ENCODE data around the gene PLA2G4C. TPM values are rescaled to one million over a fixed set of nuclear protein-coding genes. Genes with fewer than 3 reads are reported as not detected.
A peak's percentile ranks its signal among the peaks of the same experiment; 100 is the strongest.

Gene PLA2G4C
- total RNA-seq, 1 donor from 2014 or later: 104 TPM

DNA sequence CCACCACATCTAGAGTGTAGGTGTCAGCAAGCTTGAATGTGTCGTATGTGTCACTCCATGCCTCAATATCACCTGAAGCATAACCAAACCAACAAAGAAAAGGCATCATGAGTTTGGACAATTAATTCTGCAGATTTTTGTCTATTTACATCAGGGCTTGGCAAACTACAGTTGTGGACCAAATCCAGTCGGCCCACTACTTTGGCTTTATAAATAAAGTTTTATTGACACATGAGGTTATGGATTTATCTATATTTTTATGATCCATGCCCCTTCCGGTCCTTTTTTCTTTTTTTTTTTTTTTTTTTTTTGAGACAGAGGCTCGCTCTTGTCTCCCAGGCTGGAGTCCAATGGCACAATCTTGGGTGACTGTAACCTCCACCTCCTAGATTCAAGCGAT lies 57.5 kb downstream of the PLA2G4C start:
- DNase-seq: no peak

DNA sequence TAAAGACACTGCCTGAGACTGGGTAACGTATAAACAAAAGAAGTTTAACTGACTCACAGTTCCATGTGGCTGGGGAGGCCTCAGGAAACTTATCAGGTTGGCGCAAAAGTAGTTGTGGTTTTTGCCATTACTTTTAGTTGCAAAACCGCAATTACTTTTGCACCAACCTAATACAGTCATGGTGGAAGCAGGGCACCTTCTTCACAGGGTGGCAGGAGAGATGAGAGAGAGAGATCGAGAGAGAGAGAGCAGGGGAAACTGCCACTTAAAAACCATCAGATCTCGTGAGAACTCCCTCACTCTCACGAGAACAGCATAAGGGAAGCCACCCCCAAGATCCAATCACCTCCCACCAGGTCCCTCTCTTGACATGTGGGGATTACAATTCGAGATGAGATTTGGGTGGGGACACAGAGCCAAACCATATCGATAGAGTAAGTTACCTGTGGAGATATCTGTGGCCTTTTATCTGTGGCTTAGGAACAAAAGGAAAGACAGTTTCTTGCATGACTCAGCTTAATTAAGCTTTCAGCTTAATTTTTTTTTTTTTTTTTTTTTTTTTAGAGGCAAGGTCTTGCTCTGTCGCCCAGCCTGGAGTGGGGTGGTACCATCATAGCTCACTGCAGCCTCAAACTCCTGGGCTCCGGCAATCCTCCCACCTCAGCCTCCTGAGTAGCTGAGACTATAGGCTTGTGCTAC lies 59.1 kb downstream of the PLA2G4C start:
- DNase-seq: no peak

DNA sequence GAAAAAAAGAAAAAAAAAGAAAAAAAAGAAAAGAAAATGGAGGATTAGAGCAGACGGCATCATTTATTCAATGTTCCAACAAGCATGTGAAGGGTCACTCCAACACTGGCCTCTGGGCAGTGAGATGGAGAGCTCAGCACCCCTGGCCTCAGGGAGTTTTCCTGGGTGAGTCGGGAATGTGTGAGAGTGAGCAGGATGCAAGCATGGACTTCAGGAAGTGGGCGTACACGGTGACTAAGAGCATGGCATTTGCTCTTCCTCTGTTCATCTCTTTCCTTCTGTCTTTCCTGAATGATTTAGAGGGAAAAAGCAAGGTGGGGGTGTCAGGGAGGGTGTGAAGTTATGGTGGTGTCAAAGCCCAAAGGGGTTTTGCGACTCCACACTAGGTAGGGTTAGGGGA lies 66.1 kb downstream of the PLA2G4C start:
- DNase-seq: no peak

DNA sequence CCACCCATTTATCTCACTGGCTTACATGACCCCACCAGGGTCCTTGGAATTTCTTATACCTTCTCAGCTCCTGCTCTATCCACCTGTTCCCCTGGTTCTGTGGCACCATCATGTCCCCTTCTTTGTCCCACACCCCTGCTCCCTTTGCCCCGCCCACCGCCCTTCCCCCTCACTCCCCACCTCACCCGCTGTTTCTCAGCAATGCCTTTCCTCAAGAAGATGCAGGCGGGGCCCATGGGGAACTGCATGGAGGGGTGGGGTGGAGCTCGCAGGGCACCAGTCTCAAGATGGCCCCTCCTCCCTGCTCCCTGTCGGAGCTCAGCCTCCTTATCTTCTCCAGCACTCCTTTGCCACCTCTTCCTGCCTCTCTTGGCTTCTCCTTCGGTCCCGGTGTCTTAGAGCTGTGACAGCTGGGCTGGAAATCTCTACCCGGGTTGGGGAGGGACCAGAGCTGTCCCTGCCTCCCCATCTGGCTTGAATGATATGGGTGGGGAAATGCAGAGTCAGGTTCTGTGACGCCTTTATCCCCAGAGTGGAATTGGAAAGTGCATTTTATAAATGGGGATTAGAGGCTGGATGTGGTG lies 66.8 kb downstream of the PLA2G4C start, which contains the start of gene CABP5:
TSS of gene CABP5 (minus strand) at position 405 of the 584 bp plus-strand sequence. CDS start at position 248, 157 bp downstream.
- DNase-seq: no peak

DNA sequence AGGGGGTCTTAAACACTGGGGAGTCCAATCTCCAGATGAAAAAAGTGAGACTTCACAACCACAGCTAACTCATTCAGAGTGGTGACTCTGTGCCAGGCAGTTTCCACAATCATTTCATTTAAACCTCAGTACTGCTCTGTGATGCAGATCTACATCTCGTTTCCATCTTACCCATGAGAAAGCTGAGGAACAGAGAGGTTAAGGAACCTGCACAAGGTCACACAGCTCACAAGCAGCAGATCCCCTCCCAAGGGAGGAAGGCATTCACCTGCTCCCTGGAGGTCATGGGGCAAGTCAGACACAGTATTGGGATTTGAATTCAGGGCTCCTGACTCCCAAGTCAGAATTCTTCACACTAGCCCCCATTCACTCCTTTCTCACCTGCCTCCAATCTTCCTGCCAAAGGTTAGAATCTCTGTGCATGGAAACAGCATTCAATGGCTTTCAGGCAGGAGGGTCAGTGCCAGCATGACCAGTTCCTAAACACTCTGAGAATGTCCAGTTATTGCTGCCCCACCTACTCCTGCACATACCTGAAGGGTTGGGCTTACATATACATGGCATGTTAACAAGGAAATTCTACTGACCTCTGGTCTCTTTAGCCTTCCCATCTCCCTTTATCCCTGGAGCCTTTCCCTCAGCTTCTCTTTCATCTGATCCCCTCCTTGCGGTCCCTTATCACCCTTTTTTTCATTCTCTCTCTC lies 68.6 kb downstream of the PLA2G4C start:
- DNase-seq: no peak

DNA sequence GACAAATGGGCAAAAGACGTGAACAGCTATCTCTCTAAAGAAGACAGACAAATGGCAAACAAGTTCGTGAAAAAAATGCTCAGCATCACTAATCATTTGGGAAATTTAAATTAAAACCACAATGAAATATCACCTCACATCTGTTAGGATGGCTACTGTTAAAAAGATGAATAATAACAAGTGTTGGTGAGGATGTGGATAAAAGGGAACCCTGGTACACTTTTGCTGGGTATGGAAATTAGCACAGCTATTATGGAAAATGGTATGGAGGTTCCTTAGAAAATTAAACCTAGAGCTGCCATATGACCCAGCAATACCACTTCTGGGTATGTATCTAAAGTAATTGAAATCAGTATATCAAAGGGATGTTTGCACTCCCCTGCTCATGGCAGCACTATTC lies 73.9 kb downstream of the PLA2G4C start:
- no peak for DNase-seq

DNA sequence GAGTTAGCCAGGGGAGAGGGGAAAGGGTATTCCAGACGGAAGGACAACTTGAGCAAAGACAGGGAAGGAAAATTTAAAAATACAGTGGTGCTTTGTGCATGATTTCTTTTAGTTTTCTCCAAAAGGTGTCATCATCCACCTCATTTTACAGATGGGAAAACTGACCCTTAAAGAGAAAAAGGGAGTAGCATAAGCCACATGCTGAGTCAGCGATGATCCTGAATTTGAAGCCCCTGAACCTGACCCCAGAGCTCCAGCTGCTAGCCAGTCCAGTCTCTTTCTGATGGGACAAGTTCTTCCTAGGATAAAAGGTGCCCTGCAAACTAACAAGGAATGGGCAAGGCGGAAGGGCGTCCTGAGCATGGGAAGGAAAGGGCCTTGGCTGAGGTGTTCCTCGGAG lies 77.0 kb downstream of the PLA2G4C start:
- DNase-seq: no peak

DNA sequence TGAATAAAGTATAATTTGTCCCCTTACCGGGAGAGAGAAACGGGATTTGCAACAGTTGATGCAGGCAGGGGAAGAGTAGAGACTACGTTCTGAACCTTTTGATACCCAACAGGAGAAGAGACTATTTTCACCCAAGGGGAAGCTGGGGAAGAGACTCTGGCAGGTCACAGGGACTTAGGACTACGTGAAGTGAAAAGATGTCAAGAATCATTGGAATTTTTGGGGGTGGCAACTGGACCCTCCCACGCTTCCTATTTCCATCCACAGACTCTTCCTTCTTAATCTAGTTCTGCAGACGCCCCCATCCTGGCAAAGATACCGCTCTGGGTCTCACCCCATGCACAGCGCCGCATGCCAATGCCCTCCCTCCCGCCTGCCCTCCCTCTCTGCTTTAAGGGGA lies 80.5 kb downstream of the PLA2G4C start:
- no peak for DNase-seq

DNA sequence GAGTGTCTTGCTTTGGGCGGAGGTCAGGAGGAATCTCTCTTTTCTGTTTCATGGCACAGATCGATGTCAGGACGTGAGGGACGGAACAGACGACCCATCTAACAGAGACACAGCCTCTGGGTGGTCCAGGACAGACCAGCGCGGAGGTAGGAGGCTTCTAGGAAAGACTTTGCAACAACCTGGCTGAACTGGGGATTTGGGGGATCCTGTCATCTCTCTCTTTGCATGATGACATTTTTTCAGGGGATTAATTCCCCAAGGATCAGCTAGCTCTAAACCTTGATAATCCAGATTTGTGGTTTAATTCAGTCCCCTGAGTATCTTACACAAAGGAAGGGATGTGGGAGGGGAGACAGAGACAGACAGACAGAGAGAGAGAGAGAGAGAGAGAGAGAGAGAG lies 81.2 kb downstream of the PLA2G4C start:
- no peak for DNase-seq

DNA sequence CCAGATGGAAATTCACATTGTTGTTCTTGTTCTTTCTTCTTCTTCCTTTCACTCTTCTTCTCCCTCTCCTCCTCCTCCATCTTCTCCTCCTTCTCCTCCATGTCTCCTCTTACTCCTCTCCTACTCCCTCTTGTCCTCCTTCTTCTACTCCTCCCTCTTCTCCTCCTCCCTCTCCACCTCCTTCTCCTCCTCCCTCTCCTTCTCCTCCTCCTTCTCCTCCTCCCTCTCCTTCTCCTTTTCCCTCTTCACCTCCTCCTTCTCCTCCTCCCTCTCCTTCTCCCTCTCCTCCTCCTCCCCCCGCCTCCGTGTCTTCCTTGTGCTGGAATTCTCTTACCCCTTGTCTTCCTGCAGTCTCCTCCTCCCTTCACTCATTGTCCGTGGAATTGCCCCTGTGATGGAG lies 85.1 kb downstream of the PLA2G4C start:
- DNase-seq: no peak

DNA sequence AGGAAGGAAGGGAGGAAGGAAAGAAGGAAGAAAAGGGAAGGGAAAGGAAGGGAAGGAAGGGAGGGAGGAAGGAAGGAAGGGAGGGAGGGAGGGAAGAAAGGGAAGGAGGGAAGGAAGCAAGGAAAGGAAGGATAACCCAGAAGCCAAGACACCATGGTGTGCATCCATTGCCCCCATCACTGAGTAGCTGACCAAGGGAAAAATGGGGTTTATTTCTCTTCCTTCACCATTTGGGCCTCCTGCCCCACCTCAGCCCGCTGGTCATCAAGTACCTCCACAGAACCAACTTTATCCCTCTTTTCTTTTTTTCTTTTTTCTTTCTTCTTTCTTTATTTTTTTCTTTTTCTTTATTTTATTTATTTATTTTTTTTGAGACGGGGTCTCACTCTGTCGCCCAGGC lies 87.1 kb downstream of the PLA2G4C start:
- DNase-seq: no peak

DNA sequence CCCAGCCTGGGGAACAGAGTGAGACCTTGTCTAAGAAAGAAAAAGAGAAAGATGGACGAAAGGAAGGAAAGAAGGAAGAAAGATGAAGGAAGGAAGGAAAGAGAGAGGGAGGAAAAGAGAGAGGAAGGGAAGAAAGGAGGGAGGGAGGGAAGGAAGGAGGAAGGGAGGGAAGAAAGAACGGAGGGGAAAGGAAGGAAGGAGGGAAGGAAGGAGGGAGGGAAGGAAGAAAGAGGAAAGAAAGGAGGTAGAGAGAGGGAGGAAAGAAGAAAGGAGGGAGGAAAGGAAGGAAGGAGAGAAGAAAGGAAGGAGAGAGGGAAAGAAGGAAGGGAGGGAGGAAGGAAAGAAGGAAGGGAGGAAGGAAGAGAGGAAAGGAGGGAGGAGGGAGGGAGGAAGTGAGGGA lies 87.6 kb downstream of the PLA2G4C start:
- no peak for DNase-seq

DNA sequence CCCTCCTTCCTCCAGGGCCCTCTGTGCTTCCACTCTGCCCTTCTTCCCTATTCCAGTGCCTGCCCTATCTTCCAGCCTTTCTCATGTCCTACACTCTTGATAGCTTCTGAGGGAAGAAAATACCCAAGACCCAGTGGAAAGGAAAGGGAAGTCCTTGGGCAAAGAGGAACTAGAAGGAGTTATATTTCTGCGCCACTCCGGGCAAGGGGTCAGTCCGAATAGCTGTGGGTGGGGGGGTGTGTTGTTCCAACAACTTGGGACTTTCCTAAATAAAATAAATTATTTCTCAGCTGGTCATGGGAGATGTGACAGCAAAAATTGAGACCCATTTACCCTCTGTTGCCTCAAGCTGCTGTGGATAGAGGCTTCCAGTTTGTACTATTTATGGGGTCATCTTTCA lies 89.9 kb downstream of the PLA2G4C start:
- no peak for DNase-seq

DNA sequence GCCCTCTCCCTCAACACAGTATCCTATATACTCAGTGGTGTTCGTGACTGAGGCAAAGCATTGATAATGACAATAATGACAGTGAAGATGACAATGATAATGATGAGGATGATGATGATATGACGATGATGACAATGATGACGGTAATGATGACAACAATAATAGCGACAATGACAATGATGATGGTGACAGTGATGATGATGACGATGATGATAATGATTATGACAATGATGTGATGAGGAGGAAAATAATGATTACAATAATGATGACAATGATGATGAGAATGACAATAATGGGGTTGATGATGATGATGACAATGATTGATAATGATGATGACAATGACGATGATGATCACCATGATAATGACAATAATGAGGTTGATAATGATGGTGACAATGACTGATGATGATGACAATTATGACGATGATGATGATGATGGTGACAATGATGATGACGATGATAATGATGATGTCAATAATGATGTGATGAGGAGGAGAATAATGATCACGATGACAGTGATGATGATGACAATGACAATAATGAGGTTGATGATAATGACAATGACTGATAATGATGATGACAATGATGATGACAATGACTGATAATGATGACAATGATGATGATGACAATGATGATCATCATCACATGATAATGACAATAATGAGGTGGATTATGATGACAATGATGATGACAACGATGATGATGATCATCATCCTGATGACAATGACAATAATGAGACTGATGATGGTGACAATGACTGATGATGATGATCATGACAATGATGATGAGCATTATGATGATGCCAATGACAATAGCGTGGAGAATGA lies 99.5 kb downstream of the PLA2G4C start:
- no peak for DNase-seq

DNA sequence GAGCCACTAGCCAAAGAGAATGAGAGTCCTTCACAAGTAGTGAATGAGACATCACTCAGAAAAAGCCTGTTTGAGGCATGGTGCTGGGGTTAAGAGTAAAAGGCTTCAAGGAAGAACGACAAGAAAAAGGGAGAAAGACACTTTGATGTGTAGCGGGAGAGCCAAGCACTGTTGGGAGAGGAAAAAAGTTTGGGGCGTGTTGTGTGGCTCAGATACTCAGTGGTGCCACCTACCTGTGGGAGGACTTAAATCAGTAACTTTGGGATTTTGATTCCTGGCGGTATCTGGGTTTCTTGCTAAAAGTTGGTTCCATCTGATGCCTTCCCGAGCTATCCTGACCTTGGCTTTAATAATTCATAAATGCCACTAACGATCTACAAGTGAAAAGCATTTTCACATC lies 103.9 kb downstream of the PLA2G4C start:
- peak; percentile 11 for DNase-seq

DNA sequence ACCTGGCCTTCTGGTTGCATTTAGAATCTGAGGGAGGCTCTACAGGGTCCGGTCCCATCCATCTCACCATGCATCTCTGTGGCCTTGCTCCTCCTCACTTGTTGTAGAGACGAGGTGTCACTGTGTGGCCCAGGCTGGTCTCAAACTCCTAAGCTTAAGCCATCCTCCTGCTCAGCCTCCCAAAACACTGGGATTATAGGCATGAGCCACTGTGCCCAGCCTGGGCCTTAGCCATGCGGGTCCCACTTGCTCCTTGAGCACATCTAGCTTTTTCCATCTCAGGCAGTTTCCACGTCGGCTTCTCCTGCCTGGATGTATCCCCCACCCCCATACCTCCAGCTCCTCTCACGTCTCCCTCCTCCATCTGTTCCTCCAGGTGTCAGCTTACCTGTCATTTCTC lies 106.4 kb downstream of the PLA2G4C start:
- no peak for DNase-seq

DNA sequence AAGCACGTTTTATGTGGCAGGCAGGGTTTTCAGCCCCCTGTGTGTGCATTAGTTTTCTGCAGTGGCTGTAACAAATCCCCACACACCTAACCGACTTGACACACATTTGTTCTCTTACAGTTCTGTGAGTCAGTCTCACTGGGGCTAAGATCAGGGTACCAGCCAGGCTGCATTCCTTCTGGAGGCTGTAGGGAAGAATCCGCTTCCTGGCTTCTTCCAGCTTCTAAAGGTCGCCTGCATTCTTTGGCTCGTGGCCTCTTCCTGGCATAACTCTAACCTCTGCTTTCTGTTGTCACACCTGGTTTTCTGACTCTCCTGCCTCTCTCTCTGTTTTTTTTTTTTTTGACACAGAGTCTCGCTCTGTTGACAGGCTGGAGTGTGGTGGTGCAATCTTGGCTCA lies 109.8 kb downstream of the PLA2G4C start:
- no peak for DNase-seq

DNA sequence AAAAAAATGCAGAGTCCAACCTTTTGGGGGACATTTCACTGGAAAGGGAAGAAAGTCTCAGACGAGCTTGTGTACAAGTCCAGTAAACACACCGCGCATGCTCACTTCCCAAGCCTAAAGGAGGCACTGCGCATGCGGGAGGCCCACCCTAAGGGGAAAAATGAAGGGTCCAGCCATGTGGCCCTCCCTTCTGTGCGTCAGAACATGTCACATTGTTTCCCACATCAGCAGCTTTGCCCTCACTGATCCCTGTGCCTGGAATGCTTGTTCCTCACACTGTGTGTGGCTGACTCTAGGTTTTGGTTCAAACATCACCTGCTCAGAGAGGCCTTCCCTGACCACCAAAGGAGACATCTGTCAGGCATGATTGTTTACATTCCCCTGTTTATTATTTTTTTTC lies 111.8 kb downstream of the PLA2G4C start:
- DNase-seq: no peak

Other genes with a start within 250 kb of the PLA2G4C start
- not detected in 2 replicates for gene SULT2A1, start 224.5 kb downstream of the PLA2G4C start, total RNA-seq
- gene BSPH1, start 118.6 kb downstream of the PLA2G4C start, total RNA-seq: not detected in 2 replicates
- not detected in 2 replicates for gene ELSPBP1, start 116.2 kb downstream of the PLA2G4C start, total RNA-seq
- gene CABP5, start 66.7 kb downstream of the PLA2G4C start, total RNA-seq: not detected in 2 replicates
- gene LIG1, start 59.5 kb upstream of the PLA2G4C start, total RNA-seq: 32.5 and 46.9 TPM in 2 replicates
- gene ZSWIM9, start 59.9 kb upstream of the PLA2G4C start, total RNA-seq: 3.1 and 5.0 TPM in 2 replicates
- gene CARD8, start 145.1 kb upstream of the PLA2G4C start, total RNA-seq: 104 and 112 TPM in 2 replicates
- 0.34 and 0.84 TPM in 2 replicates for gene ZNF114, start 159.3 kb upstream of the PLA2G4C start, total RNA-seq
- gene EMP3, start 214.7 kb upstream of the PLA2G4C start, total RNA-seq: 4.0 and 7.3 TPM in 2 replicates